ENCODE data around the gene GPR25.

Gene GPR25

GRCh38 chr1:200856716-200857357, 15.9 kb upstream of the GPR25 start:
- TF ChIP-seq CTCF (IDR thresholded peaks at IDR 0.05; ENCODE audit: borderline replicate concordance, extremely low read depth, low read length, poor library complexity, severe bottlenecking) (no peak), EZH2 (IDR thresholded peaks at IDR 0.05; ENCODE audit: borderline replicate concordance, low read depth, low read length, severe bottlenecking) (no peak)
- no peak overlapping the region for H3K4me2 ChIP-seq (ENCODE audit: insufficient read depth, low read length)
- H3K27ac ChIP-seq (ENCODE audit: low read length) = no peak overlapping the region
- 0 out of 2 replicates have a peak, but pooled peaks cover 4% of the 10 kb centered on the region for H3K36me3 ChIP-seq (ENCODE audit: insufficient read depth, low read length)
- H3K27me3 ChIP-seq (ENCODE audit: insufficient read depth, low read length, poor library complexity) = no peaks in the 10 kb centered on the region
- H4K20me1 ChIP-seq (ENCODE audit: insufficient read depth, low read length) = no peaks in the 10 kb centered on the region
- H2AFZ ChIP-seq (ENCODE audit: low read depth, low read length) = no peak overlapping the region
- H3K9ac ChIP-seq (ENCODE audit: low read depth, low read length) = no peak overlapping the region
- no peaks in the 10 kb centered on the region for H3K9me3 ChIP-seq (ENCODE audit: insufficient read depth, low read length, severe bottlenecking)
- no peaks in the 10 kb centered on the region for H3K79me2 ChIP-seq (ENCODE audit: insufficient read depth, low read length)
- H3K4me1 ChIP-seq (ENCODE audit: insufficient read depth, low read length) = no peaks in the 10 kb centered on the region
- H3K4me3 ChIP-seq (ENCODE audit: low read depth in 1 of 2, low read length in 2 of 2) = no peak overlapping the region
- no peak for DNase-seq
- ATAC-seq (ENCODE audit: insufficient read depth, low read depth) = no peak

DNA sequence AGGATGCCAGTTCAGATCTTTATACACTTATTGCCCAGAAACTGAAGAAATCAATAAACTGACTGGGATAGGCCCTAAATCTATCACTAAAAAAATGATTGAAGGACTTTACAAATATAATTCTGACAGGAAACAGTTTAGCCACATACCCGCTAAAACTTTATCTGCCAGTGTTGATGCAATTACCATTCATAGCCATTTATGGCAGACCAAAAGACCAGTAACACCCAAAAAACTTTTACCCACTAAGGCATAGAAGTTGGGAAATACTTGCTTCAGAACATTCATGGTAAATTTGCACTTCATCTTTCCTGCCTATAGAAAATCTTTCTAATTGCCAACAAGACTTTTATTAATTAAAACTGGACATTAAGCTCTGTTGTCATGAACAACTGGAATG, 15.0 kb upstream of the GPR25 start:
- ATAC-seq (ENCODE audit: insufficient read depth, low read depth) (no peak), DNase-seq (no peak)
- Histone ChIP-seq H3K9ac (ENCODE audit: low read depth, low read length) (no peak overlapping the region), H4K20me1 (ENCODE audit: insufficient read depth, low read length) (no peaks in the 10 kb centered on the region), H3K4me1 (ENCODE audit: insufficient read depth, low read length) (no peaks in the 10 kb centered on the region), H3K4me3 (ENCODE audit: low read depth in 1 of 2, low read length in 2 of 2) (no peak overlapping the region), H3K9me3 (ENCODE audit: insufficient read depth, low read length, severe bottlenecking) (no peaks in the 10 kb centered on the region), H3K27ac (ENCODE audit: low read length) (no peak overlapping the region), H2AFZ (ENCODE audit: low read depth, low read length) (no peak overlapping the region), H3K36me3 (ENCODE audit: insufficient read depth, low read length) (0 out of 2 replicates have a peak, but pooled peaks cover 4% of the 10 kb centered on the region), H3K27me3 (ENCODE audit: insufficient read depth, low read length, poor library complexity) (no peaks in the 10 kb centered on the region), H3K79me2 (ENCODE audit: insufficient read depth, low read length) (no peaks in the 10 kb centered on the region), H3K4me2 (ENCODE audit: insufficient read depth, low read length) (no peak overlapping the region)
- no peak for TF ChIP-seq CTCF (IDR thresholded peaks at IDR 0.05; ENCODE audit: borderline replicate concordance, extremely low read depth, low read length, poor library complexity, severe bottlenecking)
- TF ChIP-seq EZH2 (IDR thresholded peaks at IDR 0.05; ENCODE audit: borderline replicate concordance, low read depth, low read length, severe bottlenecking) = no peak

DNA sequence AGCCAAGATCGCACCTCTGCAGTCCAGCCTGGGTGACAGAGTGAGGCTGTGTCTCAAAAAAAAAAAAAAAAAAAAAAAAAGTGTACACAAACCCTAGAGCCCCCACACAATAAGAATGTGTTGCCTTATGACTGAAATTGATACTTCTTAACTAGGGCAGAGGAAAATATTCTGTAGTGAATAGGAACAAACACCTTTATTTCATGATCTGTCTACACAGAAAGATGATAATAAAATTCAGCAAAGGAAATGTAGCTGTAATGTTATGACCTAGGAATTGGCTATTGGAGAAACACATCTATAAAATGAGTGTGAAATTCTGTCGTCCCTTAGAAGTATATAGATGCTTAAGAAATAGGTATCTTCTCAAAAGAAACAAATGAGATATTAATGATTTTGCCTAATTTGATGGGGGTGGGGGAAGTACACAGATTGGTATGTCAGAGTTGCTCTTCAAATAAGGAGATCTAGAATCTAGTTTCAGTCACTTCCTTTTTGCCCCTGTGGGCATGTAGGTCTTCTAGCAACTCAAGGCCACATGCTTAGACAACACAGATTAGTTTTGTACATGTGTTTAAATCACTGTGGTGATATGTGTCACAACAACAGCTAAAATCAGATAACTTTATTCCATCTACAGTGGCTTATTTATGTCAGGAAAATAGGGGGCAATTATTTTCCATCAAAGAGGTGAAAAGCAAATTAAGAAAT, 10.7 kb upstream of the GPR25 start:
- no peaks in the 10 kb centered on the region for H3K79me2 ChIP-seq (ENCODE audit: insufficient read depth, low read length)
- H3K36me3 ChIP-seq (ENCODE audit: insufficient read depth, low read length) = no peaks in the 10 kb centered on the region
- no peaks in the 10 kb centered on the region for H3K9me3 ChIP-seq (ENCODE audit: insufficient read depth, low read length, severe bottlenecking)
- no peaks in the 10 kb centered on the region for H4K20me1 ChIP-seq (ENCODE audit: insufficient read depth, low read length)
- H3K27ac ChIP-seq (ENCODE audit: low read length) = no peak overlapping the region
- no peak overlapping the region for H2AFZ ChIP-seq (ENCODE audit: low read depth, low read length)
- H3K4me1 ChIP-seq (ENCODE audit: insufficient read depth, low read length) = no peaks in the 10 kb centered on the region
- DNase-seq (no peak), ATAC-seq (ENCODE audit: insufficient read depth, low read depth) (no peak)
- no peak overlapping the region for H3K4me3 ChIP-seq (ENCODE audit: low read depth in 1 of 2, low read length in 2 of 2)
- no peaks in the 10 kb centered on the region for H3K27me3 ChIP-seq (ENCODE audit: insufficient read depth, low read length, poor library complexity)
- TF ChIP-seq EZH2 (IDR thresholded peaks at IDR 0.05; ENCODE audit: borderline replicate concordance, low read depth, low read length, severe bottlenecking) (no peak), CTCF (IDR thresholded peaks at IDR 0.05; ENCODE audit: borderline replicate concordance, extremely low read depth, low read length, poor library complexity, severe bottlenecking) (no peak)
- no peak overlapping the region for H3K4me2 ChIP-seq (ENCODE audit: insufficient read depth, low read length)
- H3K9ac ChIP-seq (ENCODE audit: low read depth, low read length) = no peak overlapping the region
